MCF 10A (cell line): ENCODE results near the gene PTPRK. TPM values are rescaled to one million over a fixed set of nuclear protein-coding genes. Genes with fewer than 3 reads are reported as not detected.
A peak's percentile ranks its signal among the peaks of the same experiment; 100 is the strongest.

ENCODE experiments used
- BruUV-seq: library from RNA; stranded (reverse); fragments of 400-500 nt; replicated peaks from 2 replicates; lab custom pipeline; 2021; lab: Mats Ljungman, UMichigan
- CTCF ChIA-PET: fragments of 300-600 bp; sonication (Branson Sonifier 250); formaldehyde crosslinking; extraction: SDS; loops from one replicate; lab custom pipeline; 2021; ENCODE audit warnings: antibody characterized with exemption, inconsistent platforms; lab: Yijun Ruan, JAX
- POLR2A ChIA-PET: fragments of 300-600, 350-650 bp; sonication (Branson Sonifier 250); formaldehyde crosslinking; extraction: SDS; loops from one replicate; lab custom pipeline; 2020; ENCODE audit warnings: antibody characterized with exemption, inconsistent platforms; lab: Yijun Ruan, JAX
- DNase-seq: peaks from one replicate; pipeline ENCODE4 v3.0.0-alpha.2; 2018; ENCODE audit not compliant: unreplicated experiment
- H3K27ac Mint-ChIP-seq: one replicate; pipeline ENCODE4 v1.8.0; 2022; ENCODE audit warnings: mild to moderate bottlenecking, low read depth, mixed read lengths; ENCODE audit not compliant: unreplicated experiment
- H3K27me3 Mint-ChIP-seq: one replicate; pipeline ENCODE4 v1.8.0; 2022; ENCODE audit warnings: mixed read lengths; ENCODE audit not compliant: insufficient read depth, unreplicated experiment
- H3K36me3 Mint-ChIP-seq: one replicate; pipeline ENCODE4 v1.8.0; 2022; ENCODE audit warnings: mild to moderate bottlenecking, moderate library complexity, mixed read lengths; ENCODE audit not compliant: insufficient read depth, unreplicated experiment
- H3K4me1 Mint-ChIP-seq: one replicate; pipeline ENCODE4 v1.8.0; 2022; ENCODE audit warnings: mixed read lengths; ENCODE audit not compliant: insufficient read depth, unreplicated experiment
- H3K4me3 Mint-ChIP-seq: one replicate; pipeline ENCODE4 v1.8.0; 2022; ENCODE audit warnings: mild to moderate bottlenecking, moderate library complexity, mixed read lengths; ENCODE audit not compliant: unreplicated experiment
- H3K9me3 Mint-ChIP-seq: one replicate; pipeline ENCODE4 v1.8.0; 2022; ENCODE audit warnings: mixed read lengths; ENCODE audit not compliant: unreplicated experiment
- intact Hi-C: fragments of 100-400 bp; cut with micrococcal nuclease; formaldehyde crosslinking; loops from 2 replicates; pipeline ENCODE4 v1.14.1; 2022
- total RNA-seq: library from RNA; stranded (reverse); gene quantifications from 2 replicates; pipeline ENCODE4 v1.2.3, GENCODE V29; 2022
- TF ChIP-seq, protein P1 (sequence below): fragments of 200-600 bp; IDR thresholded peaks from one replicate; pipeline ENCODE4 v1.8.0; 2022; ENCODE audit warnings: antibody characterized with exemption, mild to moderate bottlenecking; ENCODE audit not compliant: unreplicated experiment

Gene PTPRK
- total RNA-seq, 1 experiment from 2014 or later: 50.2 TPM

DNA sequence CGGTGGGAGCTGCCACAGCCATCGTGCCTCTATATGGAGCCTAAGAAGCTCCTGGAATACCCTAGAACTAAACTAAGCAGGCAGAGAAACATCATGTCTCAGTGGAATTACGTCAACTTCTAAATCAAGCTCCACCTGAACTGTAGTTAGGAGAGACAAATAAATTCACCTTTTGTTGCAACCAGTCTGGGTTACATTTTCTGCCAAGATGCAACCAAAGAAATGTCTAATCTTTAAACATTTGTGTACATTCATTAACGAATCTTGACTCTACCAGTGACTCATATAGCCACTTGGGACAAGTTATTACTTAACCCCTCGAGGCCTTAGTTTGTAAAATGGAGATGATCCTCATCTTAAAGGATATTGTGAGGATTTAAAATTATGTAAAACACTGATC lies 8.9 kb downstream of the PTPRK start:
- TF ChIP-seq, protein P1, sequence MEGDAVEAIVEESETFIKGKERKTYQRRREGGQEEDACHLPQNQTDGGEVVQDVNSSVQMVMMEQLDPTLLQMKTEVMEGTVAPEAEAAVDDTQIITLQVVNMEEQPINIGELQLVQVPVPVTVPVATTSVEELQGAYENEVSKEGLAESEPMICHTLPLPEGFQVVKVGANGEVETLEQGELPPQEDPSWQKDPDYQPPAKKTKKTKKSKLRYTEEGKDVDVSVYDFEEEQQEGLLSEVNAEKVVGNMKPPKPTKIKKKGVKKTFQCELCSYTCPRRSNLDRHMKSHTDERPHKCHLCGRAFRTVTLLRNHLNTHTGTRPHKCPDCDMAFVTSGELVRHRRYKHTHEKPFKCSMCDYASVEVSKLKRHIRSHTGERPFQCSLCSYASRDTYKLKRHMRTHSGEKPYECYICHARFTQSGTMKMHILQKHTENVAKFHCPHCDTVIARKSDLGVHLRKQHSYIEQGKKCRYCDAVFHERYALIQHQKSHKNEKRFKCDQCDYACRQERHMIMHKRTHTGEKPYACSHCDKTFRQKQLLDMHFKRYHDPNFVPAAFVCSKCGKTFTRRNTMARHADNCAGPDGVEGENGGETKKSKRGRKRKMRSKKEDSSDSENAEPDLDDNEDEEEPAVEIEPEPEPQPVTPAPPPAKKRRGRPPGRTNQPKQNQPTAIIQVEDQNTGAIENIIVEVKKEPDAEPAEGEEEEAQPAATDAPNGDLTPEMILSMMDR: no peak
- peak overlapping the region; percentile 83 for H3K27ac Mint-ChIP-seq
- intact Hi-C loops: loop anchor here (10.0 kb wide), 1 partner anchor 377 kb away; no protein-coding TSS in a partner anchor
- H3K4me1 Mint-ChIP-seq: peaks cover 63% of the 10 kb centered on the region
- ChIA-PET POLR2A (interaction anchor here (0.6 to 8.0 kb wide), 8 partner anchors 7 to 225 kb away, joined by 3 to 90 read pairs (median 5); partner anchors contain the start of gene PTPRK), CTCF (interaction anchor here (0.9 to 3.8 kb wide), 4 partner anchors 8 to 657 kb away, joined by 3 to 16 read pairs (median 8); partner anchors contain the start of gene PTPRK)
- H3K4me3 Mint-ChIP-seq: peak overlapping the region; percentile 28
- BruUV-seq: no TSS peak
- DNase-seq: peak; percentile 79
- no peaks in the 10 kb centered on the region for H3K27me3 Mint-ChIP-seq
- H3K36me3 Mint-ChIP-seq: no peaks in the 10 kb centered on the region
- H3K9me3 Mint-ChIP-seq: no peaks in the 10 kb centered on the region

DNA sequence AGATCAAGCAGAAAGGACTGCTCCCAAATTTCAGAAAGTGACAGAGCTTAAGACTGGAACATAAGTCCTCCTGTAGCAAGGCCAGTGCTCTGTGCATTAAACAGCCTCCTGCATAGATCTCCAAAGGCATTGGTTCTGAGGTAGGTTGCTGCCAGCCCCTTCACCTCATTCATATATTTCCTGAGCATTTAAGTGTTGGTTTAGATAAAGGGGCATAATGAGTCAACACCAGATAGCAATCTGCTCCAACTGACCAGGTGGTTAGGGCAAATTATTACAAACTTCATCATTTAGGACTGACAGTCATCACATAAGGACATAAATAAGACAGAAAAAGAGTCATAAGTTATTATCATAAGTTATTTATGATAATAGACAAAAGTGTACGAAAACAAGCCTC lies 10.7 kb downstream of the PTPRK start:
- peaks cover 58% of the 10 kb centered on the region for H3K4me1 Mint-ChIP-seq
- H3K4me3 Mint-ChIP-seq: no peak overlapping the region
- no peak for DNase-seq
- TF ChIP-seq, protein P1: no peak
- BruUV-seq: no TSS peak
- H3K9me3 Mint-ChIP-seq: no peaks in the 10 kb centered on the region
- H3K27ac Mint-ChIP-seq: peak overlapping the region; percentile 85
- CTCF ChIA-PET: interaction anchor here (0.5 to 3.8 kb wide), 3 partner anchors 9 to 44 kb away, joined by 3 to 16 read pairs (median 3); partner anchors contain the start of gene PTPRK
- H3K36me3 Mint-ChIP-seq: no peaks in the 10 kb centered on the region
- H3K27me3 Mint-ChIP-seq: no peaks in the 10 kb centered on the region
- intact Hi-C loops: loop anchor here (2.0 to 10.0 kb wide), 2 partner anchors 37 to 375 kb away; no protein-coding TSS in a partner anchor
- POLR2A ChIA-PET: interaction anchor here (2.7 to 8.0 kb wide), 2 partner anchors 9 to 10 kb away, joined by 15 to 90 read pairs; partner anchors contain the start of gene PTPRK

DNA sequence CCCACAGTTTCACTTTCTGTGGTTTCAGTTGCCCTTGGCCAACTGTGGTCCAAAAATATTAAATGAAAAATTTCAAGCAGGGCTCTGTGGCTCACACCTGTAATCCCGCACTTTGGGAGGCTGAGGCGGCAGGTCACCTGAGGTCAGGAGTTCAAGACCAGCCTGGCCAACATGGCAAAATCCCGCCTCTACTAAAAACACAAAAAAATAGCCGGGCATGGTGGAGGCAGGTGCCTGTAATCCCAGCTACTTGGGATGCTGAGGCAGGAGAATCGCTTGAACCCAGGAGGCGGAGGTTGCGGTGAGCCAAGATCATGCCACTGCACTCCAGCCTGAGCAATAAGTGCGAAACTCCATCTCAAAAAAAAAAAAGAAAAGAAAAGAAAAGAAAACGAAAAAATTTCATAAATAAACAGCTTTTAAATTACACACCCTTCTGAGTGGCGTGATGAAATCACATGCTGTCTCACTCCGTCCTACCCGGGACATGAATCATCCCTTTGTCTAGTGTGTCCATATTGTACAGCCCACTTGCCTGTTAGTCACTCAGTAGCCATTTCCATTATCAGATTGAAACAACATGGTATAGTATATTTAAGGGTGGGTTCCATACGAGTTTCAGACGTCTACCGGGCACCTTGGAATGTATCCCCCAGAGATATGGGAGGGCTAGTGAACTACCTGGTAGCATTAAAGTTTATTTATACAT lies 11.7 kb downstream of the PTPRK start:
- TF ChIP-seq, protein P1: no peak
- peak overlapping the region; percentile 68 for H3K4me3 Mint-ChIP-seq
- peak overlapping the region; percentile 85 for H3K27ac Mint-ChIP-seq
- CTCF ChIA-PET: interaction anchor here (0.7 to 1.3 kb wide), 3 partner anchors 9 to 687 kb away, joined by 3 to 9 read pairs (median 5); no protein-coding TSS in a partner anchor
- H3K27me3 Mint-ChIP-seq: no peaks in the 10 kb centered on the region
- peak; percentile 95 for DNase-seq
- BruUV-seq: TSS peak; percentile 60
- peaks cover 49% of the 10 kb centered on the region for H3K4me1 Mint-ChIP-seq
- POLR2A ChIA-PET: interaction anchor here (0.8 to 8.0 kb wide), 9 partner anchors 10 to 409 kb away, joined by 3 to 90 read pairs (median 3); partner anchors contain the start of gene PTPRK
- H3K9me3 Mint-ChIP-seq: no peaks in the 10 kb centered on the region
- intact Hi-C loops: loop anchor here (2.0 kb wide), 1 partner anchor 36 kb away; no protein-coding TSS in a partner anchor
- no peaks in the 10 kb centered on the region for H3K36me3 Mint-ChIP-seq
